AG04449 (cell line): ENCODE results near the gene NF1.

Experiments used
- CTCF ChIA-PET: fragments of 350-600 bp; formaldehyde crosslinking; extraction: SDS; loops from one replicate; lab custom pipeline; 2021; ENCODE audit warnings: antibody characterized with exemption; lab: Yijun Ruan, JAX
- POLR2A ChIA-PET: fragments of 400-600, 350-600 bp; formaldehyde crosslinking; extraction: SDS; loops from one replicate; lab custom pipeline; 2020; ENCODE audit warnings: antibody characterized with exemption, inconsistent platforms; lab: Yijun Ruan, JAX
- DNase-seq: peaks from one replicate; pipeline ENCODE4 v3.0.0-alpha.2; 2010; ENCODE audit warnings: low read depth, low spot score
- H3K4me3 ChIP-seq: 2 replicates; pipeline ENCODE4 v1.5.1; 2011; ENCODE audit warnings: low read depth, mild to moderate bottlenecking, control low read depth, low read length
- TF ChIP-seq, protein P1 (sequence below): IDR thresholded peaks from one replicate; pipeline ENCODE4 v1.5.1; 2011; ENCODE audit warnings: mild to moderate bottlenecking, moderate library complexity, low read length, control low read depth, inconsistent platforms; ENCODE audit not compliant: insufficient read depth; ENCODE audit errors: missing control alignments

NF1 gene

GRCh38 chr17:31072186-31072585 is 22.6 kb upstream of the NF1 start:
- ChIA-PET CTCF (no interaction called here), POLR2A (no interaction called here)
- H3K4me3 ChIP-seq: no peak overlapping the region
- DNase-seq: peak; percentile 54
- TF ChIP-seq, protein P1, sequence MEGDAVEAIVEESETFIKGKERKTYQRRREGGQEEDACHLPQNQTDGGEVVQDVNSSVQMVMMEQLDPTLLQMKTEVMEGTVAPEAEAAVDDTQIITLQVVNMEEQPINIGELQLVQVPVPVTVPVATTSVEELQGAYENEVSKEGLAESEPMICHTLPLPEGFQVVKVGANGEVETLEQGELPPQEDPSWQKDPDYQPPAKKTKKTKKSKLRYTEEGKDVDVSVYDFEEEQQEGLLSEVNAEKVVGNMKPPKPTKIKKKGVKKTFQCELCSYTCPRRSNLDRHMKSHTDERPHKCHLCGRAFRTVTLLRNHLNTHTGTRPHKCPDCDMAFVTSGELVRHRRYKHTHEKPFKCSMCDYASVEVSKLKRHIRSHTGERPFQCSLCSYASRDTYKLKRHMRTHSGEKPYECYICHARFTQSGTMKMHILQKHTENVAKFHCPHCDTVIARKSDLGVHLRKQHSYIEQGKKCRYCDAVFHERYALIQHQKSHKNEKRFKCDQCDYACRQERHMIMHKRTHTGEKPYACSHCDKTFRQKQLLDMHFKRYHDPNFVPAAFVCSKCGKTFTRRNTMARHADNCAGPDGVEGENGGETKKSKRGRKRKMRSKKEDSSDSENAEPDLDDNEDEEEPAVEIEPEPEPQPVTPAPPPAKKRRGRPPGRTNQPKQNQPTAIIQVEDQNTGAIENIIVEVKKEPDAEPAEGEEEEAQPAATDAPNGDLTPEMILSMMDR: no peak

DNA sequence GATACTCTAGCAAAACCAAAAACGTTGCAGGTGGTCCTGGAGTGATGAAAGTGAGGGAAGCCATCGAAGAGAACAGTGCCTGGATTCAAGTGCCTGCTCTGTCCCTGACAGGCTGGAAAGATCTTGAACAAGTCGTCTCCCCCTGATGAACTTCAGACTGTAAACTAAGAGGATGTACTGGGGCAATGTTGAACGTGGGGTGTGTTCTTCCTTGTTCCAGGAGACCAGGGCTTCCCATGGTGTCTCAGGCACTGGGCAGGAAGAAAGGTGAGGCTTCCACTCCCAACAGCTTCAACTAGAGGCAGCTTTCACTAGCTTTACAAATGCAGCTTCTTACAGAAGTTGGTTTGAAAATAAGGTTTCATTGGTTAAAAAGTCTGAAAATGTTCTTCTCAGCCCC is 21.4 kb upstream of the NF1 start:
- ChIA-PET POLR2A (no interaction called here), CTCF (no interaction called here)
- TF ChIP-seq, protein P1: no peak
- no peak overlapping the region for H3K4me3 ChIP-seq
- DNase-seq: no peak

DNA sequence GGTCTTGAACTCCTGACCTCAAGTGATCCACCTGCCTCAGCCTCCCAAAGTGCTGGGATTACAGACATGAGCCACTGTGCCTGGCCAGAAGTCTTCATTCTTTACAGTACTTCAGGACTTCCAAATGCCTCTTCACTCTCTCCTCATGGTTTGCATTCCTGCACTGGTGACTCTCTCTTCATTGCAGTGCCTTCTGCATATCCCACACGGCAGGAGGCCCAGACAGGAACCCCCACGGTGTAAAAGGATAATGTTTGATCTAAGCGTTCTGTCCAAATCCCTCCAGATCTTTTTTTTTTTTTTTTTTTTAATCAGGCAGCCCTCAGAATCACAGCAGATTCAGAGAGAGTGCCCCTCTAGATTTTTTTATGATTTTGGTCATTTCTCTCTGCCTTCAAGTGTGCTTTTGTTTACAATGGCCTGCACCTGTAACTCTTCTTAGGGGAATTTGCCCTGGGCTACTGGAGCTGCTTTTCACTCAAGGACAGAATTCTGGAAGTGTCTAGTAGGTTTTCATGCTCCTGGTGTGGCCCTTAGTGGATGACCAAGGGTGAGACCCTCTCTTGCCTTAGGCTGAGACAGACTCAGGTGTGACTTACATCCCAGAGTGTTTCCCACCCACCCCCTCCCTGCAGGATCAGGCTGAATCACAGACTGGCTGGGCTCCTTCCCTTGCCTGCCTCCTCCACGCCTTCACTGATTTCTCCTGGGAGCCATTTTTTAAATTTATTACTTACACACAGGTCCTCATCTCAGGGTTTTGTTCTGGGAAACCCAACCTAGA is 19.8 kb upstream of the NF1 start:
- POLR2A ChIA-PET: interaction anchor here (0.6 kb wide), 1 partner anchor 14 kb away, joined by 3 read pairs; no protein-coding TSS in a partner anchor
- CTCF ChIA-PET: no interaction called here
- DNase-seq: peak; percentile 63
- TF ChIP-seq, protein P1: no peak
- H3K4me3 ChIP-seq: no peak overlapping the region

DNA sequence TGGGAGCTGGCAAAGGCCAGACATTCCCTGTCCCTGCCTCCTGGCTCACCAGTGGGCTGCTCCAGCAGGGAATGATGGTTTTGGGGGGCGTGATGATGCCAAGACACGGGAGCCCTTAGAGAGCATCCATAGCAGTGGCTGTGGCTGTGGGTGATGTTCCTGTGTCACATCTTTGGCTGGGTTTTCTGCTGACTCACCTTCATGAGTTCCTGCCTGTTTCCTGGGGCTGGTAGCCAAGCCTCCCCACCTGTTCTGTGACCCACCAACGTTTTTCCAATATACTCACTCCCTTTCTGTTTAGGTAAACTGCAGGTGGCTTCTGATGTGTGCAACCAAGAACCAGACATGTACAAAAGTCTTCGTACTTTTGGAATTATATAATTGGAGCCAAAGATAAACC is 16.5 kb upstream of the NF1 start:
- no peak overlapping the region for H3K4me3 ChIP-seq
- ChIA-PET CTCF (interaction anchor here (1.2 to 1.4 kb wide), 2 partner anchors 11 to 18 kb away, joined by 3 to 5 read pairs; no protein-coding TSS in a partner anchor), POLR2A (no interaction called here)
- TF ChIP-seq, protein P1: no peak
- no peak for DNase-seq

DNA sequence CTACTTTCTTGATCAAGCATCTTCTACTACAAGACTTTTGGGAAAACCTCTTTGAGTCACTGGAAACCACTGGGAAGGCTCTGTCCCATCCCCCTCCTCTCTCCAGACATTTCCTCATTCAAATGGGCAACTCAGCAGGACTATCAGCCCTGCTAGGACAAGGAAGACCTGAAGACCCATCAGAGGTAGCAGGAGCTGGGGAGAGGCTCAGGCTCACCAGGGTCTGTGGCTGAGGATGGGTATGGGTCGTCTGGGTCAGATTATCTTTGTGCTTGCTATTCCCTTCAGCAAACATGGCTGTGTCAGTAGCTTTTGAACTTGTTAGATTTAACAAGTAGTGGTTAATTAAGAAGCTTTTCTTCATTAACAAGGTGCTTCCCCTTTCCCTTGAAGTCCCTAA is 15.0 kb upstream of the NF1 start:
- no peak for DNase-seq
- POLR2A ChIA-PET: no interaction called here
- H3K4me3 ChIP-seq: no peak overlapping the region
- TF ChIP-seq, protein P1: no peak
- CTCF ChIA-PET: interaction anchor here (1.6 kb wide), 1 partner anchor 11 kb away, joined by 6 read pairs; no protein-coding TSS in a partner anchor

GRCh38 chr17:31085563-31085962 is 9.2 kb upstream of the NF1 start:
- CTCF ChIA-PET: interaction anchor here (1.1 kb wide), 1 partner anchor 9 kb away, joined by 3 read pairs; the partner anchor contains the start of gene NF1
- POLR2A ChIA-PET: no interaction called here
- no peak for DNase-seq
- H3K4me3 ChIP-seq: no peak overlapping the region
- TF ChIP-seq, protein P1: no peak
